K562 (cell line): ENCODE results near the gene AGO3. TPM values are rescaled to one million over a fixed set of nuclear protein-coding genes. Genes with fewer than 3 reads are reported as not detected.

ENCODE experiments used
- CHD4 ChIP-seq: fragments of 200-600 bp; sonication (generic); IDR thresholded peaks from 3 replicates; pipeline ENCODE4 v1.6.1; 2012; ENCODE audit warnings: low read depth, mild to moderate bottlenecking, mixed read lengths, low read length, inconsistent platforms; ENCODE audit not compliant: insufficient read depth, insufficient replicate concordance, poor library complexity, severe bottlenecking
- CSDE1 ChIP-seq, 2 experiments: fragments of 450-650 bp; IDR thresholded peaks; 2 replicates each; pipeline ENCODE4 v1.6.1; 2016; ENCODE audit warnings: mild to moderate bottlenecking in 1 of 2
- CXXC5 ChIP-seq: fragments of 250-450 bp; sonication (Bioruptor Pico); IDR thresholded peaks from 2 replicates; pipeline ENCODE4 v1.8.0; 2022; ENCODE audit warnings: inconsistent platforms, mild to moderate bottlenecking, moderate library complexity
- HMG20A ChIP-seq: fragments of 450-650 bp; formaldehyde crosslinking; conservative IDR thresholded peaks from 2 replicates; pipeline ENCODE4 v1.4.0; 2020; ENCODE audit warnings: mild to moderate bottlenecking, mixed read lengths
- HNRNPL ChIP-seq: fragments of 200-400 bp; formaldehyde crosslinking; IDR thresholded peaks from 2 replicates; pipeline ENCODE4 v1.6.1; 2017; ENCODE audit warnings: low read depth, mild to moderate bottlenecking, low read length
- KLF16 ChIP-seq: IDR thresholded peaks from 2 replicates; pipeline ENCODE4 v1.6.1; 2016; ENCODE audit warnings: antibody characterized with exemption
- MCM2 ChIP-seq: fragments of 450-650 bp; IDR thresholded peaks from 2 replicates; pipeline ENCODE4 v1.6.1; 2017; ENCODE audit warnings: low read depth, mild to moderate bottlenecking
- NR1H2 ChIP-seq: sonication (generic); formaldehyde crosslinking; IDR thresholded peaks from 2 replicates; pipeline ENCODE4 v1.4.0; 2020; ENCODE audit warnings: mild to moderate bottlenecking, missing genetic modification reagents
- SAFB ChIP-seq: fragments of 200-400 bp; formaldehyde crosslinking; IDR thresholded peaks from 2 replicates; pipeline ENCODE4 v1.6.1; 2017; ENCODE audit warnings: low read depth, low read length, borderline replicate concordance
- TEAD1 ChIP-seq, 2 experiments: fragments of 450-650 bp in 1 of 2; sonication (generic) in 1 of 2; formaldehyde crosslinking; IDR thresholded peaks; 2 replicates each; pipeline versions ENCODE4 v1.4.0 to v1.8.0; 2020 to 2022; ENCODE audit warnings: mild to moderate bottlenecking in 2 of 2, missing genetic modification reagents in 1 of 2
- UBTF ChIP-seq, 2 experiments: IDR thresholded peaks; 2 replicates each; pipeline ENCODE4 v1.6.1; 2012; ENCODE audit warnings: improper control_type of control experiment in 2 of 2, low read depth in 2 of 2, low read length in 2 of 2, borderline replicate concordance in 1 of 2
- polyA plus RNA-seq, 8 experiments: library from polyadenylated mRNA; depleted of rRNA in 4 of 8; stranded (reverse) in 5 of 8; unstranded in 3 of 8; fragments of >200 nt; fragmentation: Nextera tagmentation in 2 of 8; fragmentation: Illumina TruSeq in 1 of 8; extraction: Ambion mirVana in 2 of 8; extraction: Trizol in 1 of 8; gene quantifications; 2 replicates each; pipeline versions ENCODE4 v1.2.1 to v1.2.3, GENCODE V29; 2011 to 2014; ENCODE audit warnings: inconsistent platforms in 1 of 8, missing spikeins in 1 of 8
- total RNA-seq, 7 experiments: library from RNA; depleted of rRNA in 6 of 7; stranded (reverse); fragments of >200 nt in 6 of 7; fragmentation: Illumina TruSeq in 2 of 7; extraction: Trizol in 2 of 7; gene quantifications; 2 replicates each; pipeline versions ENCODE4 v1.2.1 to v1.2.3, GENCODE V29; 2011 to 2021; ENCODE audit warnings: low replicate concordance in 1 of 7

The AGO3 gene
- total and polyA plus RNA-seq, 9 of the 15 experiments (the other 6 are each of a cell fraction or from before 2014, with no cell fraction given) = 4.5 to 41.5 (median 22.7) TPM

- TF ChIP-seq UBTF (IDR thresholded peaks at IDR 0.05; ENCODE audit: borderline replicate concordance in 1 of 2, low read depth in 2 of 2, low read length in 2 of 2) = peak; percentile 97 to 98
- TF ChIP-seq MCM2 = no peak
- peak; percentile 55 for TF ChIP-seq HNRNPL
- no peak for TF ChIP-seq HMG20A (CRISPR knock-in tag)
- TF ChIP-seq CSDE1 (IDR thresholded peaks at IDR 0.05) = no peak
- TF ChIP-seq CXXC5 (CRISPR knock-in tag) = peak; percentile 96
- no peak for TF ChIP-seq SAFB
- no peak; the same call in 1 of the 2 replicates for TF ChIP-seq KLF16
- no peak for TF ChIP-seq CHD4
- TF ChIP-seq TEAD1 (CRISPR knock-in tag; IDR thresholded peaks at IDR 0.05) = peak in 1 of 2 experiments; percentile 73; a peak in 1 of 4 replicates
- peak; percentile 25; the same call in 1 of the 2 replicates for TF ChIP-seq NR1H2
Observed at GRCh38 chr1:35930593-35931445, at the start of gene AGO3 (continued).
